Activated effector memory CD4-positive, alpha-beta T cell treated with anti-CD3 and anti-CD28 coated beads, Interleukin-2, amount 50 U/mL, for 16 hours (primary cell): Measurements from ENCODE around the gene SLC15A2.
"Not testable (repeated sequence)": the region's sequence is repeated elsewhere in the genome, so short reads cannot be mapped to it uniquely, and the experiment has no call there.

Experiments
- DNase-seq: peaks from one replicate; pipeline ENCODE4 v3.0.0-alpha.2; 2020

SLC15A2 gene

GRCh38 chr3:121894301-121894990, at the start of gene SLC15A2:
Gene SLC15A2 (plus strand): TSS chr3:121894401. CDS start chr3:121894477, 76 bp downstream.
- no peak for DNase-seq

GRCh38 chr3:121844892-121845291, 49.3 kb upstream of the SLC15A2 start:
- no peak for DNase-seq

- no peak for DNase-seq
Measured at GRCh38 chr3:121852256-121852655, 41.9 kb upstream of the SLC15A2 start.

GRCh38 chr3:121855555-121855954, 38.6 kb upstream of the SLC15A2 start:
- no peak for DNase-seq

GRCh38 chr3:121857778-121858177, 36.4 kb upstream of the SLC15A2 start:
- DNase-seq = not testable (repeated sequence)

GRCh38 chr3:121863247-121863646, 31.0 kb upstream of the SLC15A2 start:
- not testable (repeated sequence) for DNase-seq

- no peak for DNase-seq
Measured at GRCh38 chr3:121863801-121864200, 30.4 kb upstream of the SLC15A2 start.

- DNase-seq = no peak
Measured at GRCh38 chr3:121869736-121870135, 24.5 kb upstream of the SLC15A2 start.

GRCh38 chr3:121870717-121871116, 23.5 kb upstream of the SLC15A2 start:
- no peak for DNase-seq

- no peak for DNase-seq
Measured at GRCh38 chr3:121871430-121871829, 22.8 kb upstream of the SLC15A2 start.

GRCh38 chr3:121878411-121878810, 15.8 kb upstream of the SLC15A2 start:
- DNase-seq = no peak

GRCh38 chr3:121883507-121883906, 10.7 kb upstream of the SLC15A2 start:
- no peak for DNase-seq

GRCh38 chr3:121885386-121885785, 8.8 kb upstream of the SLC15A2 start:
- no peak for DNase-seq

- DNase-seq = no peak
Measured at GRCh38 chr3:121895121-121895520, 920 bp downstream of the SLC15A2 start.

- DNase-seq = no peak
Measured at GRCh38 chr3:121895736-121896135, 1.5 kb downstream of the SLC15A2 start.

GRCh38 chr3:121896823-121897222, 2.6 kb downstream of the SLC15A2 start:
- DNase-seq = no peak

GRCh38 chr3:121897296-121897695, 3.1 kb downstream of the SLC15A2 start:
- no peak for DNase-seq

- DNase-seq = no peak
Measured at GRCh38 chr3:121913305-121913990, 19.2 kb downstream of the SLC15A2 start.

- no peak for DNase-seq
Measured at GRCh38 chr3:121914081-121914998, 20.1 kb downstream of the SLC15A2 start.

- no peak for DNase-seq
Measured at GRCh38 chr3:121916189-121916588, 22.0 kb downstream of the SLC15A2 start.

GRCh38 chr3:121918779-121919483, 24.7 kb downstream of the SLC15A2 start:
- DNase-seq = no peak

GRCh38 chr3:121924734-121925133, 30.5 kb downstream of the SLC15A2 start:
- DNase-seq = no peak

- DNase-seq = no peak
Measured at GRCh38 chr3:121926380-121926779, 32.2 kb downstream of the SLC15A2 start.
